Astrocyte of the spinal cord (primary cell): Measurements from ENCODE around the gene RDX.

Source experiments
- DNase-seq: peaks from one replicate; pipeline ENCODE4 v3.0.0; 2011; ENCODE audit warnings: low read depth, low spot score
- H3K4me3 ChIP-seq: 2 replicates; pipeline ENCODE4 v1.5.1; 2011; ENCODE audit warnings: low read depth, mild to moderate bottlenecking, low read length, moderate library complexity
- CTCF ChIP-seq: IDR thresholded peaks from 2 replicates; pipeline ENCODE4 v1.5.1; 2012; ENCODE audit warnings: low read depth, mild to moderate bottlenecking, low read length, inconsistent platforms
- in situ Hi-C: cut with HindIII; loops from 2 replicates; pipeline ENCODE4 v1.10.0; 2017; ENCODE audit warnings: low sequenced_read_pairs

Gene RDX

DNA sequence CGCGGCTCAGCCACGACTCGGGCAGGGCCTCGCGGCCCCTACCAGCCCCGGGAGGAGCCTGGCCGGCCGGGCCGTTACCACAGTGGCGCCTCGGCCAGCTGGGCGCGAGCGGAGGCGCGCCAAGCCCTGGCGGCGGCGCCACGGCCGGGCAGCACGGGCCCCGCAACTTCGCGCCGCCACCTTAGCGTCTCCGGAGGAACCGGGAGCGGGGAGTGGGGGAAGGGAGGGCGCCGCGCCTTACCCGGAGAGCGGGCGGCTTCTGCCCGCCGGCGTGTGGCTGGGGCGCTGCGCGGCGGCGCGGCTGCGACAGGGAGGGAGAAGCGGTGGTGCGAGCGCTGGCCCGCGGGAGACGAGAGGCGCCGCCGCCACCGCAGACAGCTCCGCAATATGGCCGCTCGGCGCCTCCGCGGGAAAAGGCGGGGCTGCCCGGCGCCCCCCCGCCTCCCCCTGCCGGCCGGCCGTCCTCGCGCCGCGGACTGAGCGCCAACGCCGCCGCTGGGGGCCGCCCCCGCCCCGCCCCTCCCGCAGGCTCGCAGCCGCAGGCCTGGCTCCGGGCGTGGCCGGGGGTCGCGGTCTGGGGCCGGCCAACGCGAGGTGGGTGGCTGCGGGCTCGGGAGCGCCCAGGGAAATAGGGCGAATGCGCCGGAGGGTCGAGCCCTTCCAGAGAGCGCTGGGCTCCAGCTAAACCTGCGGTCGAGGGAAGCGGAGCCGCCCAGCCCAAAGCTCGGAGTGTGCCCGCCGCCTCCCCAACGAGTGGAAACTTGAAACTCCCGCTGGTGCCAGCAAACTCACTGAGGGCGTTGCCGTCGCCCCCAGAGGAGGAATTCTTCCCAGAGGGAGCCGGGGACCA is at the start of gene RDX:
TSS of gene RDX (minus strand) at position 389 of the 850 bp plus-strand sequence. CDS start 16,922 bp downstream, outside the sequence.
- peak; percentile 82 for DNase-seq
- no peak for TF ChIP-seq CTCF
- in situ Hi-C loops: no loop called here
- peak within 1 kb of the TSS; percentile 79 for H3K4me3 ChIP-seq

DNA sequence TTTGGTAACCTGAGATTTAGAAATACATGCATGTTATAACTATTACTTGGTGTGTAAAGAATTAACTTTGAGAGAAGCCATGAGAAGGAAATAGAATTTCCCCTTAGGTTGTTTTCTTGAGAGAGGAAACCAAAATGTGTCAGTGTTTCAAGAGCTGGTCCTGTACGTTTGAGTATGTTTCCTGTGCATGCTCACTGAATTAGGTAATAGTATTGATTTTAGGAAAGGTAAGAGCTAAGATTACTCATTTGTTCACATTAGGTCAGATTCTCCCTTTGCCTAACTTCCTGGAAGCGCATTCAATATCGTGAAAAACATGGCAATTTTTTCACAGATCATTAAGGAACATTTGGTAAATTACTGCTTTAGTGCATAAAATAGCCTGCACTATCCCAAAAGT is 49.3 kb upstream of the RDX start:
- no peak for TF ChIP-seq CTCF
- H3K4me3 ChIP-seq: no peak overlapping the region
- DNase-seq: no peak
- in situ Hi-C loops: no loop called here

DNA sequence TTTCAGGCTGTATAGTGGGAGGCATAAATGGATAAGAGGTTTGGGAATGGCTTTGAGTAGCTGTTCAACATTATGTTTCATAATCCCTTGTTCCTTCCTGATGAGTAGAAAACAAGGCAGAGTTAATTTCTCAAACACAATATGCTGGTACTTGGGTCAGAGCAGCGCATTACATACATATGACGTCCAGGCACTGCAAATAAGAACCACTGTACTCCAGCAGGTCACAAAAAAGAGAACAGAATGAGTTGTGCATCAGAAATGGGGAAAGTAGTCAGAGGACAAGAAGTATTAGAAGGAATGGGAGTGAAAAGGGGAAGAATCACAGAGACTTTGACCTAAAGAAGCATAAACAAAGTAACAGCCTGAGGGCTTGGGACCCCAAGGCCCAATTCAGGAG is 44.0 kb upstream of the RDX start:
- no peak for TF ChIP-seq CTCF
- no peak overlapping the region for H3K4me3 ChIP-seq
- in situ Hi-C loops: no loop called here
- DNase-seq: no peak

- H3K4me3 ChIP-seq: no peak overlapping the region
- DNase-seq: no peak
- in situ Hi-C loops: no loop called here
- TF ChIP-seq CTCF: no peak
Observed at GRCh38 chr11:110339456-110340250, 43.2 kb upstream of the RDX start.

DNA sequence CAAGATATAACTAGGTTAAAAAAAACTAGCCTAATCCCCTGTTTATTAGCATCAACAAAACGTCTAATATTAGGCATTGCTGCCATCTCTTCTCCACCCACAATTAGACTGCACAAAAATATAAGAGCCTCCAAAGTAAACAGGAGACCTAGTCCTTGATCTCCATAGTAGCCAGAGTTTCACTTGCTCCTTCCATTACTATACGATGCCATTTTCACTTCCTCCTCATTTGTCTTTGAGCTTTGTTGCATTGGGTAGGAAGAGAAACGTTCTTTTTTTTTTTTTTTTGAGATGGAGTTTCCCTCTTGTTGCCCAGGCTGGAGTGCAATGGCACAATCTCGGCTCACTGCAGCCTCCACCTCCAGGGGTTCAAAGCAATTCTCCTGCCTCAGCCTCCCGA is 42.3 kb upstream of the RDX start:
- no peak for DNase-seq
- in situ Hi-C loops: no loop called here
- H3K4me3 ChIP-seq: no peak overlapping the region

More for the DNA sequence above, 42.3 kb upstream of the RDX start:
- TF ChIP-seq CTCF: no peak
